Activated CD8-positive, alpha-beta memory T cell treated with anti-CD3 and anti-CD28 coated beads for 24 hours (primary cell): Measurements from ENCODE around the gene MIXL1.
A peak's percentile ranks its signal among the peaks of the same experiment; 100 is the strongest.
"Not testable (repeated sequence)": the region's sequence is repeated elsewhere in the genome, so short reads cannot be mapped to it uniquely, and the experiment has no call there.

Experiments used
- DNase-seq: peaks from one replicate; pipeline ENCODE4 v3.0.0-alpha.2; 2020

MIXL1 gene

GRCh38 chr1:226216056-226216455 lies 7.4 kb upstream of the MIXL1 start:
- no peak for DNase-seq

GRCh38 chr1:226217273-226217672 lies 6.2 kb upstream of the MIXL1 start:
- no peak for DNase-seq

- no peak for DNase-seq
Measured at GRCh38 chr1:226220473-226221189, 2.8 kb upstream of the MIXL1 start.

GRCh38 chr1:226222686-226223085 lies 778 bp upstream of the MIXL1 start:
- no peak for DNase-seq

- peak; percentile 65 for DNase-seq
Measured at GRCh38 chr1:226223786-226224244, 351 bp downstream of the MIXL1 start.

GRCh38 chr1:226226601-226227000 lies 3.1 kb downstream of the MIXL1 start:
- no peak for DNase-seq

GRCh38 chr1:226233293-226233692 lies 9.8 kb downstream of the MIXL1 start:
- no peak for DNase-seq

GRCh38 chr1:226233806-226234205 lies 10.3 kb downstream of the MIXL1 start:
- DNase-seq = no peak

GRCh38 chr1:226236826-226237225 lies 13.4 kb downstream of the MIXL1 start:
- no peak for DNase-seq

GRCh38 chr1:226239421-226239820 lies 16.0 kb downstream of the MIXL1 start:
- DNase-seq = no peak

GRCh38 chr1:226248091-226248490 lies 24.6 kb downstream of the MIXL1 start:
- DNase-seq = no peak

- DNase-seq = no peak
Measured at GRCh38 chr1:226248796-226249195, 25.3 kb downstream of the MIXL1 start.

- DNase-seq = no peak
Measured at GRCh38 chr1:226250511-226250910, 27.0 kb downstream of the MIXL1 start.

GRCh38 chr1:226252841-226253240 lies 29.4 kb downstream of the MIXL1 start:
- DNase-seq = not testable (repeated sequence)

- no peak for DNase-seq
Measured at GRCh38 chr1:226253933-226254332, 30.5 kb downstream of the MIXL1 start.

- no peak for DNase-seq
Measured at GRCh38 chr1:226255380-226255779, 31.9 kb downstream of the MIXL1 start.

GRCh38 chr1:226261818-226262217 lies 38.4 kb downstream of the MIXL1 start:
- DNase-seq = no peak

GRCh38 chr1:226268421-226269124 lies 45.1 kb downstream of the MIXL1 start:
- no peak for DNase-seq

GRCh38 chr1:226272233-226272902 lies 48.9 kb downstream of the MIXL1 start:
- DNase-seq = not testable (repeated sequence)

- no peak for DNase-seq
Measured at GRCh38 chr1:226274138-226274537, 50.7 kb downstream of the MIXL1 start.

GRCh38 chr1:226276077-226276682 lies 52.7 kb downstream of the MIXL1 start:
- no peak for DNase-seq
